ENCODE results near the gene APOC4. TPM values are rescaled to one million over a fixed set of nuclear protein-coding genes. Genes with fewer than 3 reads are reported as not detected.

Gene APOC4
- total RNA-seq, 1 experiment from 2014 or later: not detected

GRCh38 chr19:44908074-44908835 is 33.8 kb upstream of the APOC4 start:
- POLR2A ChIA-PET: no interaction called here
- CTCF ChIA-PET: interaction anchor here (0.5 kb wide), 1 partner anchor 219 kb away, joined by 15 read pairs; no protein-coding TSS in a partner anchor
- BruUV-seq (replicated peaks): no TSS peak
- intact Hi-C loops (cut with micrococcal nuclease; ENCODE audit: unreplicated experiment): no loop called here
- no peaks in the 10 kb centered on the region for H3K9me3 ChIP-seq (ENCODE audit: control insufficient read depth, insufficient read depth, low read depth, low read length)
- ATAC-seq: no peak
- TF ChIP-seq POLR2AphosphoS5 (IDR thresholded peaks at IDR 0.05; ENCODE audit: low read depth, low read length): no peak
- no peak for TF ChIP-seq CTCF (IDR thresholded peaks at IDR 0.05)
- TF ChIP-seq SIN3A (IDR thresholded peaks at IDR 0.05; ENCODE audit: borderline replicate concordance, insufficient read depth, low read depth, low read length): no peak
- no peak for TF ChIP-seq TCF7L2 (IDR thresholded peaks at IDR 0.05; ENCODE audit: low read depth, low read length)
- no peak for TF ChIP-seq REST (IDR thresholded peaks at IDR 0.05; ENCODE audit: insufficient read depth in 1 of 2, low read depth in 2 of 2, low read length in 1 of 2)
- in situ Hi-C loops (cut with HindIII; ENCODE audit: low pct_unique_long_range_greater_than_20kb, low sequenced_read_pairs): no loop called here
- no peak for DNase-seq (ENCODE audit: low read depth, low spot score)
- H3K4me3 ChIP-seq (ENCODE audit: low read depth in 2 of 2, low read length in 2 of 2): no peak overlapping the region
- no peaks in the 10 kb centered on the region for H3K27me3 ChIP-seq (ENCODE audit: control insufficient read depth, insufficient read depth, low read length)
- no peaks in the 10 kb centered on the region for H3K36me3 ChIP-seq (ENCODE audit: control insufficient read depth, insufficient read depth, low read length)
- peaks cover 13% of the 10 kb centered on the region for H3K4me1 ChIP-seq (ENCODE audit: control insufficient read depth, insufficient read depth, low read length)
- no peak overlapping the region for H3K27ac ChIP-seq (ENCODE audit: low read length)

- H3K36me3 ChIP-seq (ENCODE audit: control insufficient read depth, insufficient read depth, low read length): no peaks in the 10 kb centered on the region
- H3K9me3 ChIP-seq (ENCODE audit: control insufficient read depth, insufficient read depth, low read depth, low read length): no peaks in the 10 kb centered on the region
- no peaks in the 10 kb centered on the region for H3K27me3 ChIP-seq (ENCODE audit: control insufficient read depth, insufficient read depth, low read length)
- intact Hi-C loops (cut with micrococcal nuclease; ENCODE audit: unreplicated experiment): no loop called here
- H3K4me1 ChIP-seq (ENCODE audit: control insufficient read depth, insufficient read depth, low read length): peaks cover 11% of the 10 kb centered on the region
- POLR2A ChIA-PET: no interaction called here
- CTCF ChIA-PET: no interaction called here
- no peak for TF ChIP-seq POLR2AphosphoS5 (IDR thresholded peaks at IDR 0.05; ENCODE audit: low read depth, low read length)
- no peak for TF ChIP-seq SIN3A (IDR thresholded peaks at IDR 0.05; ENCODE audit: borderline replicate concordance, insufficient read depth, low read depth, low read length)
- no peak for TF ChIP-seq CTCF (IDR thresholded peaks at IDR 0.05)
- no peak for TF ChIP-seq REST (IDR thresholded peaks at IDR 0.05; ENCODE audit: insufficient read depth in 1 of 2, low read depth in 2 of 2, low read length in 1 of 2)
- TF ChIP-seq TCF7L2 (IDR thresholded peaks at IDR 0.05; ENCODE audit: low read depth, low read length): no peak
- in situ Hi-C loops (cut with HindIII; ENCODE audit: low pct_unique_long_range_greater_than_20kb, low sequenced_read_pairs): no loop called here
- ATAC-seq: no peak
- no peak overlapping the region for H3K4me3 ChIP-seq (ENCODE audit: low read depth in 2 of 2, low read length in 2 of 2)
- no peak for DNase-seq (ENCODE audit: low read depth, low spot score)
- TSS peak; percentile 96 for BruUV-seq (replicated peaks)
- H3K27ac ChIP-seq (ENCODE audit: low read length): no peak overlapping the region
Observed at GRCh38 chr19:44908836-44909261, 33.2 kb upstream of the APOC4 start.

Data from Panc1 (cell line).